HG03159 (cell line): Measurements from ENCODE around the gene ZNF639.
"Not testable (repeated sequence)": the region's sequence is repeated elsewhere in the genome, so short reads cannot be mapped to it uniquely, and the experiment has no call there.

ENCODE experiments used
- ATAC-seq: cut with Tn5 transposase; IDR thresholded peaks from one replicate; pipeline ENCODE4 v1.9.1; 2021; ENCODE audit warnings: mild to moderate bottlenecking, moderate library complexity; ENCODE audit not compliant: unreplicated experiment

The ZNF639 gene

DNA sequence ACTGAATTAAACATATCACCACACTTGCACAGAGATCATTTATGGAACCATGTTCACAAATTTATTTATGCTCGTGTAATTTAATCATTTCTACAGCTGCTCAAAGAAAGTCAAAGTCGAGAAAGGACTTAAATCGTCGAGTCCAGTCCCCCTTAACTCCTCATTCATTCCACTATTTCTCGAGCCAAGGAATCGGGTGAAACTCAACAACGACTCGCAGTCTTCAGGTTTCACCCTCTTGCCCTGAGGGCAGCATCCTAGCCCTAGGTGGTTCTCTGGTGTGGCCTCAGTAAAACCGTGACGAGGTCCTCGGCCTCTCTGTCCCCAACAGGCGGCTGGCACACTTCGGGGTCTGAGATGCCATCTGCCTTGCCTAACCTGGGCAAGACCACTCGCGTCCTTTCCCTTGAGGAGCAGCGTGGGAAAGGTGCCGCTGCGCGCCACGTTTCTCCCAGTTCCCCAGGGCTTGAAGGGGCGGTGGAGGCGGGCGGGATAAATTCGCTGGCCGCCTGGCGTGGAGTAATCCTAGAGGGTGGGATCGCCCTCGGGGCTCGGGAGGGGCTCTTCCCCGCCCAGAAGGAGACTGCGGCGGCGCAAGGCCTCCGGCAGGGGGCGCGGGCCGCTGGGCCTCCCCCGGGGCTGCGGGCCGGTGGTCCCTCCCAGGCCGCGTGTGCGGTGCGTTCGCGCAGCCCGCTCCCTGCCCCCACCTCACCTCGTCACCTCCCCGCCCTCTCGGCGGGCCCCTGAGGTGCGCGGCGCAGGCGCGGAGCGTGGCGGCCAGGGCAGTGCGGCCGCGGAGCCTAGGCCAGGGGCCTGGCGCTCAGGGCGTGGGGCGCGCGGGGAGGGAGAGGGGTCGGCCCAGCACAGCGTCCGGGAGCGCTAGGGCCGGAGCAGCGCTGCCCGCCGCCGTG lies at the start of gene ZNF639:
ZNF639 (plus strand) TSS at position 746 of the 911 bp plus-strand sequence. CDS start 5,263 bp downstream, outside the sequence.
- peak; percentile 78 for ATAC-seq

DNA sequence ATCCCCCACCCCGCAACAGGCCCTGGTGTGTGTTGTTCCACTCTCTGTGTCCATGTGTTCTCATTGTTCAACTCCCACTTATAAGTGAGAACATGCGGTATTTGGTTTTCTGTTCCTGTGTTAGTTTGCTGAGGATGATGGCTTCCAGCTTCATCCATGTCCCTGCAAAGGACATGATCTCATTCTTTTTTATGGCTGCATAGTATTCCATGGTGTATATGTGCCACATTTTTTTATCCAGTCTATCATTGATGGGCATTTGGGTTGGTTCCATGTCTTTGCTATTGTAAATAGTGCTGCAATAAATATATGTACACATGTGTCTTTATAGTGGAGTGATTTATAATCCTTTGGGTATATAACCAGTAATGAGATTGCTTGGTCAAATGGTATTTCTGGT lies 48.4 kb upstream of the ZNF639 start:
- ATAC-seq = not testable (repeated sequence)

GRCh38 chr3:179276001-179276400 lies 46.8 kb upstream of the ZNF639 start:
- no peak for ATAC-seq

DNA sequence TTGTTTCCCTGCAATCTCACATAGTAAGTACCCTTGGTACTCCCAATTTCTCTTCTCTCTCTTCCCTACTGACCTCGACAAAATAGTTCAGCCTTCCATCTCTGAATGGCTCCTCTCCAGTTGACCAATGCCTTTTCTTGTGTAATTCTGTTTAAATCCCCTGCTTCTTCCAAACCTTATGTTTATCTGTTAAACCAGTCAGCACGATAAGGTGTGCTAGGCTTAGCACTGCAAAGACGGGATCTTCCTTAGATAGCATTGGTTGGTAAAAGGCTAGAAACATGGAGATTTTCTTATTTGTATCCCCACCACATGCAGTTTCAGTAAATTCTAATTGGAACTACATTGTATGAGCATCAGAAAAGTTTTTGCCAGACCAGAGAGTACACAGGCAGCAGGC lies 46.1 kb upstream of the ZNF639 start:
- ATAC-seq = no peak

- no peak for ATAC-seq
Observed at GRCh38 chr3:179278151-179278550, 44.7 kb upstream of the ZNF639 start.

- no peak for ATAC-seq
Observed at GRCh38 chr3:179278932-179279693, 43.7 kb upstream of the ZNF639 start.

DNA sequence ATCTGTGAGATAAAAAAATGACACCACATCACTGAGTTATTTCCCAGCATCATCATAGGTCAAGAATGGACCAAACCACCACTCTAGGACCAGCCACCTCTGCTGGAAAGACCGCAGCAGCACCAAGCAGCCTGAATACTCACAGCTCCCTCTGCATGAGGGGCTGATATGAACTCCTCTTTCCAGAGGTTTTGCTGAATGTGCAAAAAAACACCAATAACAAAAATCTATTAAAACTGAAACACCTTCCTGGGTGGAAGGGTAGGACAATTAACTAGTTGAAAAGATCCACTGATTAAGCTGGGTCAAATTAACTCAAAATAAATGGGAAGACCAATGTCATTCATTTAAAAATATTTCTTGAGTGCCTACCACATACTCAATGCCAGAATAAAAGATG lies 43.0 kb upstream of the ZNF639 start:
- ATAC-seq = no peak

DNA sequence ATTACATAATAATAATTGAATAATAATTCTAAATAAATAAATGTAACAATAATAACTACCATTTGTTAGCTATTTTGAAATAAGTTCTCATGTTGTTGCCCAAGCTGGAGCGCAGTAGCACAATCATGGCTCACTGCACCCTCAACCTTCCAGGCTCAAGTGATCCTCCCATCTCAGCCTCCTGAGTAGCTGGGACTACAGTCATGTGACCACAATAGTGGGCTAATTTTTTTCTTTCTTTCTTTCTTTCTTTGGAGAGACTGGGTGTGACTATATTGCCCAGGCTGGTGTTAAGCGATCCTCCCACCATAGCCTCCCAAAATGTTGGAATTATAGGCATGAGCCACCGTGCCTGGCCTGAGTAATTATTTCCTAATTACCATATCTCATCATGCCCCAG lies 41.0 kb upstream of the ZNF639 start:
- no peak for ATAC-seq

- ATAC-seq = no peak
Observed at GRCh38 chr3:179286331-179286730, 36.5 kb upstream of the ZNF639 start.

- no peak for ATAC-seq
Observed at GRCh38 chr3:179288845-179289244, 34.0 kb upstream of the ZNF639 start.

GRCh38 chr3:179289295-179289694 lies 33.5 kb upstream of the ZNF639 start:
- no peak for ATAC-seq

DNA sequence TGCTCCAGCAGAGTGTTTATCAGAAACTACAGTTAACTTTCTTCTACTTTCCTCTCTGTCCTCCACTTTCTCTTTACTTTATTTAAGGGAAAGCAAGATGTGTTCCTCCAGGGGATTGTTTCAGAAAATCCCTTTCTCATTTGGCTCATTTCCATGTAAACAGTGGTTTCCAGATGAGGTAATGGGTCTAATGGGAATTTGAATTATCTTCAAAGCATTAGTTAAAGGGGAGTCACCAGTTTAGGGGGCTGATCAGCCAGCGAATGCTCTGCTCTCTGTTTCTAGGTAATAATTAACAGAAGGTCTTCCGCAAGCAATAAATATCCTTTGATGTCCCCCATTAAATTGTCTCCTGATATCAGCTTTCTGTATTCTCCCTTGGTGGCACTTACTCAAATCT lies 30.4 kb upstream of the ZNF639 start:
- ATAC-seq = no peak

GRCh38 chr3:179297971-179298725 lies 24.7 kb upstream of the ZNF639 start:
- no peak for ATAC-seq

DNA sequence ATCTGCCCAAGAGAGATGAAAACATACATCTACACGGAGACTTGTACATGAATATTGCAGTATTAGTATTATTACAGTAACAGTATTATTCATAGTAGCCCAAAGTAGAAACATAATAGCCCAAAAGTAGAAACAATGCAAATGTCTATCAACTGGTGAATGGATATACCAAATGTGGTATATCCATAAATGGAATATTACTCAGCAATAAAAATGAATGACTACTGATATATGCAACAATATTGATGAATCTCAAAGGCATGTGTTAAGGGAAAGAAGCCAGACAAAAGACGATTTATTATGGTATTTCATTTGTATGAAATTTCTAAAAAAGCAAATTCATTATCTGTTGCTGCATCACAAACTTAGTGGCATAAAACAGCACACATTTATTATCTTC lies 23.5 kb upstream of the ZNF639 start:
- ATAC-seq = no peak

DNA sequence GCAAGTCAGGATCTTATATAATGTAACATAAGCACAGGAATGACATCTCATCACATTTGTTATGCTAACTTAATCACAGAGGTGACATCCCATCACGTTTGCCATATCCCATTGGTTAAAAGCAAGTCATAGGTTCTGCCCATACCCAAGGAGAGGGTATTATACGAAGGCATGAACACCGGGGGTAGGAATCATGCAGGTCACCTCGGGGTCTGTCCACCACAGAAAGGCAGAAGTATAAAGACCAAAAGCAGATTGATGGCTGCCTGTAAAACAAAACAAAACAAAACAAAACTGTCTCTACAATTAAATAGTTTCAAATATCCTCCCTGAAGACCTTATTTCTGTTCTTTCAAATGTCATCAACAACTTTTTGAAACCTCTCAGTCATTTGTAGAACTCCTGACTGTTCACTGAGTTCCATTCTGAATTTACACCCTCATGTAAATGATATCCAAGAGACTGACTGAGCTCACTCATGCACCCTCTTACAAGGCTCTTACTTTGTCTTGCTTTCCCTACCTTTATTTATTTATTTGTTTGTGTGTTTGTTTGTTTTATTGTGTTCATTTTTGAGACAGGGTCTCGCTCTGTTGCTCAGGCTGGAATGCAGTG lies 22.7 kb upstream of the ZNF639 start:
- ATAC-seq = peak; percentile 60

DNA sequence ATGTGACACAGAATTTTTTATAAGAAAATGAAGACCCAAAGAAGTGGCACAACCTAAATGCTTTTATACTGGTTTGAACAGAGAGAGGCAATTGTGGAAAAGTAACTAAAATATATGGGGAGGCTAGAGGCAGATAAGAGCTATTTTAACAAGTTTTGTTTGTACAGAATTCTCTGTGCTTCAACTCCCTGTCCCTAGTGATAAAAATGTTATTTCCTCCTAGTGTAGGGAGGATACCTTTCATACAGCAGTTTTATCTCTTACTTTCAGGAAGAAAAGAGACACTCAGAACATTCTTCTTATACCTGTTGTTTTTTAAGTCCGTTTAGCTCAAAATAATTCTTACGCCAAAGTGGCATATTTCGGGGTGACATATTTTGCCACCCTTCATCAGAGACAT lies 21.2 kb upstream of the ZNF639 start:
- ATAC-seq = no peak

DNA sequence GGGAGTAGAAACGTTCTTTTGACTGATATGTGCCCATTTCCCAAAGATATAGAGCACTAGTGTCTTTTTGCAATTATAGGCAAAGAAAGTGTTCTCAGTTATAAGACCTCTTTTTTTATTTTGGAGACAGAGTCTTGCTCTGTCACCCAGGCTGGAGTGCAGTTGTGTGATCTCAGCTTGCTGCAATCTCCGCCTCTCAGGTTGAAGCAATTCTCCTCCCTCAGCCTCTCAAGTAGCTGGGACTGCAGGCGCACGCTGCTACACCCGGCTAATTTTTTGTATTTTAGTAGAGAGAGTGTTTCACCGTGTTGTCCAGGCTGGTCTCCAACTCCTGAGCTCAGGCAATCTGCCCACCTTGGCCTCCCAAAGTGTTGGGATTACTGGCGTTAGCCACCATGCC lies 20.7 kb upstream of the ZNF639 start:
- no peak for ATAC-seq

DNA sequence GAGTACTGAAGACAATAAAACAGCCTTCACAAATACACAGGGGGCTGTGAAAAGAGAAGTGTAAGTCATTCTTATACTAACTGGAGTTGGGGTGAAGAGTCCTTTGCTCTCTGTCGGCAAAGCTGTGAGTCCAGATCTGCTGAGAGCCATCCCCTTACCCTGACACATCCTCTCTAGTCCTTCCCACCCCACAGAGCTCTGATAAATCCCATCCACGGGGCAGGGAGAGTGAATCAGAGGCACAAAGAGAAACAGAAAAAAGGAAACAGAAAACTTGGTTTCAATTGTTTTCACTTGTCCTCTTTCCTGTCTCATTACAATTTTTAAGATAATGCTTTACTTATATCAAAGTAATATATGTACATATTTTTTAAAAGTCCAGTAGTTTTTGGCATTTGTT lies 18.2 kb upstream of the ZNF639 start:
- ATAC-seq = no peak

GRCh38 chr3:179307362-179307761 lies 15.5 kb upstream of the ZNF639 start:
- not testable (repeated sequence) for ATAC-seq

DNA sequence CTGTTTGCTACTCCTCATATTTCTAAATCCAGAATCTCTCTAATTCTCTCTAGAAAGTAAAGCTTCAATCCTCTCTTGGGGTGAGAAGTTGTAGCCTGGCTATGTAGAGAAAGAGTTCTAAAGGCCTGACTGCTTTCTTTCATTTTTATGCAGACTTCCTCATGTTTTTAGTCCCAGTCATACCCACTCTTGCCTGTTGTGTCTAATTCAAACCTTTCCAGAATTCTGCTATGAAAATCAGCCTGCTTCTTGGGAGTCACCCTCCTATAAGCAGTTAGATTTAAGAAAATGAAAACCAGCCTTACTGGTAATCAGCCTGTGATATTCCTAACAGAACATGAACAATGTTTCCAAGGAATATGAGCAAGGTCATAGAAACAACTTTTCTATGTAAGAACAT lies 14.8 kb upstream of the ZNF639 start:
- ATAC-seq = no peak
